ENCODE data around the gene EMX2.

- TF ChIP-seq EZH2 (IDR thresholded peaks at IDR 0.05; ENCODE audit: insufficient read depth, poor library complexity, severe bottlenecking) (no peak), EZH2phosphoT487 (IDR thresholded peaks at IDR 0.05; ENCODE audit: insufficient read depth, low read depth) (no peak)
Observed at GRCh38 chr10:117516681-117517080, 25.9 kb upstream of the EMX2 start.
